Peyer's patch (tissue), 4 donors: ENCODE measurements around the gene ZC3H13. TPM values are rescaled to one million over a fixed set of nuclear protein-coding genes. Genes with fewer than 3 reads are reported as not detected.

Source experiments
- DNase-seq, 3 donors: peaks; one replicate each; pipeline ENCODE4 v3.0.0-alpha.2; 2017 to 2019
- H3K27ac ChIP-seq, 4 donors: fragments of 200-600 bp; sonication (generic); one replicate each; pipeline ENCODE4 v1.5.1; 2016 to 2019
- H3K27me3 ChIP-seq, 2 donors: fragments of 200-600 bp; sonication (generic); one replicate each; pipeline ENCODE4 v1.5.1; 2019
- H3K36me3 ChIP-seq, 3 donors: fragments of 200-600 bp; sonication (generic); one replicate each; pipeline ENCODE4 v1.5.1; 2016 to 2019
- H3K4me1 ChIP-seq, 4 donors: fragments of 200-600 bp; sonication (generic); one replicate each; pipeline ENCODE4 v1.5.1; 2016 to 2019
- H3K4me3 ChIP-seq, 4 donors: fragments of 200-600 bp; sonication (generic); 1 replicate in 3 of 4; 2 replicates in 1 of 4; pipeline ENCODE4 v1.5.1; 2016 to 2019; ENCODE audit warnings: mild to moderate bottlenecking in 1 of 4
- H3K9me3 ChIP-seq, 4 donors: fragments of 200-600 bp; sonication (generic); one replicate each; pipeline ENCODE4 v1.5.1; 2016 to 2019; ENCODE audit warnings: mild to moderate bottlenecking in 1 of 4
- CTCF ChIP-seq, 6 experiments: fragments of 450-650 bp in 4 of 6; fragments of 200-600 bp in 2 of 6; sonication (generic) in 1 of 6; IDR thresholded peaks; one replicate each; pipeline ENCODE4 v1.5.1; 2017 to 2019; ENCODE audit warnings: antibody characterized with exemption in 6 of 6, mild to moderate bottlenecking in 3 of 6, moderate library complexity in 1 of 6
- POLR2A ChIP-seq, 2 donors: fragments of 450-650 bp; IDR thresholded peaks; one replicate each; pipeline ENCODE4 v1.5.1; 2017; ENCODE audit warnings: antibody characterized with exemption in 2 of 2, mild to moderate bottlenecking in 2 of 2, moderate library complexity in 2 of 2
- total RNA-seq, 4 donors: library from RNA; depleted of rRNA; stranded (reverse); fragments of >200 nt; gene quantifications; one replicate each; pipeline ENCODE4 v1.1.0, GENCODE V29; 2016

ZC3H13 gene
- total RNA-seq, 4 donors from 2014 or later, result 22.6 to 71.8 (median 30.6) TPM

DNA sequence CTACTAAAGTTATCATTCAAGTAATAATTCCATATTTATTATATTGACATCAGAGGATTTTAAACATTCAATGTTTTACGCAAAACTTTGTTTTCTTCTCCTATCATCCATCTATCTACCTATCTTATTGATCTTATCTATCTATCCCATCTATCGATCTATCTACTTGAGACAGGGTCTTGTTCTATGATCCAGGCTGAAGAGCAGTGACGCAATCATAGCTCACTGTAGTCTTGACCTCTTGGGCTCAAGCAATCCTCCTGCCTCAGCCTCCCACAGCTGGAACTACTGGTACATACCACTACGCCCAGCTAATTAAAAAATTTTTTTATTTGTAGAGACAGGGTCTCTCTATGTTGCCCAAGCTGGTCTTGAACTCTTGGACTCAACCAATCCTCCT lies 27.4 kb downstream of the ZC3H13 start:
- no peak for DNase-seq
- Histone ChIP-seq H3K4me3 (no peak overlapping the region), H3K36me3 (peaks cover 0 to 5% (median 0%) of the 10 kb centered on the region in 3 donors), H3K4me1 (no peaks in the 10 kb centered on the region), H3K27ac (no peak overlapping the region), H3K27me3 (no peaks in the 10 kb centered on the region), H3K9me3 (no peaks in the 10 kb centered on the region)
- TF ChIP-seq CTCF (IDR thresholded peaks at IDR 0.05) (no peak), POLR2A (IDR thresholded peaks at IDR 0.05) (no peak)

GRCh38 chr13:46022481-46022880 lies 30.1 kb downstream of the ZC3H13 start:
- DNase-seq, result no peak
- H3K9me3 ChIP-seq, result no peaks in the 10 kb centered on the region
- no peak for TF ChIP-seq CTCF (IDR thresholded peaks at IDR 0.05)
- no peak for TF ChIP-seq POLR2A (IDR thresholded peaks at IDR 0.05)

DNA sequence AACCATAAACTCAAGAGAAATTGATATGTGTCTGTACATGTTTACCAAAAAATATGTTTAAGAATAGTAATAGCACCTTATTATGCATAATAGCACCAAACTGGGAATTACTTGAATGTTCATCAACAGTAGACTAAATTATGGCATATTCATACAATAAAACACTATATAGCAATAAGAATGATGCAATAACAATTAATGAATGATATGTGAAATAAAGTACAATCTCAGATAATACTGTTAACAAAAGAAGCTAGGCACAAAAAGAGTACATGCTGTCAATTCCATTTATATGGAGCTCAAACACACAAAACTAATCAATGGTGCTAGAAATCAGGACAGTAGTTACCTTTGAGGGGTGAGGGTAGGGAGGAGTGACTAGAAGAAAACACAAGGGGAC lies 36.3 kb downstream of the ZC3H13 start:
- Histone ChIP-seq H3K4me1 (no peaks in the 10 kb centered on the region), H3K4me3 (no peak overlapping the region), H3K27ac (no peak overlapping the region), H3K27me3 (no peaks in the 10 kb centered on the region), H3K9me3 (no peaks in the 10 kb centered on the region), H3K36me3 (peaks cover 0 to 51% (median 0%) of the 10 kb centered on the region in 3 donors)
- TF ChIP-seq CTCF (IDR thresholded peaks at IDR 0.05), result no peak
- TF ChIP-seq POLR2A (IDR thresholded peaks at IDR 0.05), result no peak
- DNase-seq, result no peak

More at GRCh38 chr13:46022481-46022880, 30.1 kb downstream of the ZC3H13 start:
- Histone ChIP-seq H3K27ac (no peak overlapping the region), H3K4me1 (no peaks in the 10 kb centered on the region), H3K36me3 (peaks cover 0 to 31% (median 0%) of the 10 kb centered on the region in 3 donors), H3K27me3 (no peaks in the 10 kb centered on the region), H3K4me3 (no peak overlapping the region)

GRCh38 chr13:46015366-46015765 lies 37.2 kb downstream of the ZC3H13 start:
- DNase-seq, result no peak
- no peak overlapping the region for H3K27ac ChIP-seq
- peaks cover 0 to 59% (median 0%) of the 10 kb centered on the region in 3 donors for H3K36me3 ChIP-seq
- H3K4me1 ChIP-seq, result no peaks in the 10 kb centered on the region
- no peaks in the 10 kb centered on the region for H3K9me3 ChIP-seq
- TF ChIP-seq POLR2A (IDR thresholded peaks at IDR 0.05) (no peak), CTCF (IDR thresholded peaks at IDR 0.05) (no peak)
- no peak overlapping the region for H3K4me3 ChIP-seq
- H3K27me3 ChIP-seq, result no peaks in the 10 kb centered on the region

DNA sequence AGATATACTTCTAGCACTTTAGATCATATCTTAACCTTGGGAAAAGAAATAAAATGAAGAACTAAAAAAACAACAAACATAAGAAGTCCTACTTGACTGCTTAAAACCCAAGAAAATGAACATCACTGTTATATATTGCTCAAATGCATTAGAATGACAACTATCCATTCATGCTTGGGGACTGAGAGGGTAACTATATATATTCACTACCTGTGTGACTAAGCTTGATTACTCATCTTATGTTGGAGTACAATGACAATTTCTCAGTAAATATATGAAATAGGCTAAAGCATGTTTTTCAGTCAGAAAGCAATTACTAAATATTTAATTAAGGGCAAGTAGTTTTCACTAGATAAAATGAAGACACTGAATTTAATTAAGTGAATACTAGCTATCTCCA lies 40.1 kb downstream of the ZC3H13 start:
- no peaks in the 10 kb centered on the region for H3K4me1 ChIP-seq
- H3K27ac ChIP-seq, result no peak overlapping the region
- H3K4me3 ChIP-seq, result no peak overlapping the region
- peaks cover 0 to 61% (median 0%) of the 10 kb centered on the region in 3 donors for H3K36me3 ChIP-seq
- no peak for TF ChIP-seq POLR2A (IDR thresholded peaks at IDR 0.05)
- TF ChIP-seq CTCF (IDR thresholded peaks at IDR 0.05), result no peak
- H3K27me3 ChIP-seq, result no peaks in the 10 kb centered on the region
- no peak for DNase-seq
- H3K9me3 ChIP-seq, result no peaks in the 10 kb centered on the region

- no peaks in the 10 kb centered on the region for H3K9me3 ChIP-seq
- H3K36me3 ChIP-seq, result peaks cover 0 to 67% (median 0%) of the 10 kb centered on the region in 3 donors
- no peak overlapping the region for H3K4me3 ChIP-seq
- no peaks in the 10 kb centered on the region for H3K27me3 ChIP-seq
- H3K4me1 ChIP-seq, result no peaks in the 10 kb centered on the region
- no peak for DNase-seq
- H3K27ac ChIP-seq, result no peak overlapping the region
- TF ChIP-seq POLR2A (IDR thresholded peaks at IDR 0.05) (no peak), CTCF (IDR thresholded peaks at IDR 0.05) (no peak)
These were observed 42.4 kb downstream of the ZC3H13 start for GRCh38 chr13:46010148-46010547.
